NCI-H2196 treated with DMSO at 0.1 percent for 48 hours (cell line): ENCODE data around the gene BID.

Source experiments
- DNase-seq: peaks from one replicate; lab custom pipeline; 2025; ENCODE audit not compliant: unreplicated experiment; lab: John Stamatoyannopoulos, UW

The BID gene

GRCh38 chr22:17784776-17785175 lies 10.5 kb upstream of the BID start:
- no peak for DNase-seq

GRCh38 chr22:17783773-17784480 lies 9.7 kb upstream of the BID start:
- no peak for DNase-seq

- DNase-seq, result no peak
Measured at GRCh38 chr22:17783312-17783711, 9.0 kb upstream of the BID start.

- DNase-seq, result no peak
Measured at GRCh38 chr22:17782621-17783020, 8.4 kb upstream of the BID start.

- DNase-seq, result no peak
Measured at GRCh38 chr22:17782158-17782557, 7.9 kb upstream of the BID start.

GRCh38 chr22:17781319-17782031 lies 7.2 kb upstream of the BID start:
- DNase-seq, result no peak

GRCh38 chr22:17780741-17781318 lies 6.6 kb upstream of the BID start:
- DNase-seq, result no peak

- DNase-seq, result no peak
Measured at GRCh38 chr22:17780116-17780740, 6.0 kb upstream of the BID start.

- DNase-seq, result no peak
Measured at GRCh38 chr22:17779286-17780115, 5.2 kb upstream of the BID start.

- no peak for DNase-seq
Measured at GRCh38 chr22:17778412-17778976, 4.2 kb upstream of the BID start.

GRCh38 chr22:17777717-17778044 lies 3.4 kb upstream of the BID start:
- no peak for DNase-seq

- no peak for DNase-seq
Measured at GRCh38 chr22:17777005-17777716, 2.9 kb upstream of the BID start.

- DNase-seq, result no peak
Measured at GRCh38 chr22:17775781-17776465, 1.7 kb upstream of the BID start.

- DNase-seq, result no peak
Measured at GRCh38 chr22:17774926-17775685, 837 bp upstream of the BID start.

- no peak for DNase-seq
Measured at GRCh38 chr22:17773606-17774205, 563 bp downstream of the BID start.

- DNase-seq, result no peak
Measured at GRCh38 chr22:17772958-17773605, 1.2 kb downstream of the BID start.

- DNase-seq, result no peak
Measured at GRCh38 chr22:17772249-17772957, 1.9 kb downstream of the BID start.
